K562 (cell line): ENCODE data around the gene ACKR2. TPM values are rescaled to one million over a fixed set of nuclear protein-coding genes. Genes with fewer than 3 reads are reported as not detected.

ENCODE experiments used
- ATAC-seq: fragments of 200-7000 bp; cut with Tn5 transposase; 3 replicates; pipeline ENCODE4 v1.9.1; 2020; ENCODE audit warnings: moderate library complexity
- BruUV-seq: library from RNA; stranded (reverse); fragments of 400-500 nt; replicated peaks from 2 replicates; lab custom pipeline; 2021; lab: Mats Ljungman, UMichigan
- CTCF ChIA-PET: fragments of 300-600 bp; formaldehyde crosslinking; extraction: SDS; loops from one replicate; lab custom pipeline; 2021; ENCODE audit warnings: low intra/inter-chr PET ratio; lab: Yijun Ruan, JAX
- POLR2A ChIA-PET: fragments of 300-600, 350-650 bp; sonication (Branson Sonifier 250); formaldehyde crosslinking; extraction: SDS; loops from one replicate; lab custom pipeline; 2021; ENCODE audit warnings: antibody characterized with exemption, inconsistent platforms; lab: Yijun Ruan, JAX
- DNase-seq, 4 experiments: peaks; one replicate each; pipeline versions ENCODE4 v3.0.0 to v3.0.0-alpha.2; 2011 to 2018; ENCODE audit warnings: low spot score in 3 of 4, mixed read lengths in 3 of 4; ENCODE audit errors: extremely low read depth in 1 of 4
- FAIRE-seq: peaks from 2 replicates; lab custom pipeline; 2011; peaks lifted over from hg19 to GRCh38; lab: Jason Lieb, UNC
- H2AFZ ChIP-seq: 2 replicates; pipeline ENCODE4 v1.6.0; 2011; ENCODE audit warnings: low read depth, low read length, control low read depth, inconsistent platforms
- H3K27ac ChIP-seq: fragments of 200-600 bp; 3 replicates; pipeline ENCODE4 v1.8.0; 2011; ENCODE audit warnings: low read depth, mild to moderate bottlenecking, control low read depth, inconsistent platforms, low read length, moderate library complexity, mixed read lengths; ENCODE audit errors: extremely low read depth
- H3K27me3 ChIP-seq, 2 experiments: fragments of 300-600 bp in 1 of 2; 2 replicates in 1 of 2; 3 replicates in 1 of 2; pipeline versions ENCODE4 v1.6.0 to v1.8.0; 2011; ENCODE audit warnings: inconsistent platforms in 2 of 2, low read length in 2 of 2, mild to moderate bottlenecking in 1 of 2, mixed read lengths in 1 of 2, moderate library complexity in 1 of 2; ENCODE audit not compliant: control insufficient read depth in 2 of 2, insufficient read depth in 2 of 2
- H3K36me3 ChIP-seq: fragments of 300-600 bp; 3 replicates; pipeline ENCODE4 v1.8.0; 2011; ENCODE audit warnings: mild to moderate bottlenecking, low read length, inconsistent platforms; ENCODE audit not compliant: control insufficient read depth, insufficient read depth
- H3K4me1 ChIP-seq, 2 experiments: fragments of 200-600 bp in 1 of 2; replicated peaks in 1 of 2; 2 replicates in 1 of 2; 3 replicates in 1 of 2; pipeline versions ENCODE4 v1.5.1 to v1.8.0; 2011; ENCODE audit warnings: inconsistent platforms in 2 of 2, low read length in 2 of 2, mild to moderate bottlenecking in 1 of 2, mixed read lengths in 1 of 2, moderate library complexity in 1 of 2; ENCODE audit not compliant: control insufficient read depth in 2 of 2, insufficient read depth in 2 of 2
- H3K4me2 ChIP-seq: 2 replicates; pipeline ENCODE4 v1.6.1; 2011; ENCODE audit warnings: low read length, control low read depth, inconsistent platforms, mixed read lengths; ENCODE audit not compliant: insufficient read depth
- H3K4me3 ChIP-seq: fragments of 200-600 bp; sonication (generic), shearing (Covaris generic); 2 replicates; pipeline ENCODE4 v1.5.1; 2016; ENCODE audit warnings: control low read depth, inconsistent platforms
- H3K79me2 ChIP-seq: fragments of 200-600 bp; 3 replicates; pipeline ENCODE4 v1.8.0; 2011; ENCODE audit warnings: low read length, inconsistent platforms; ENCODE audit not compliant: control insufficient read depth, insufficient read depth
- H3K9ac ChIP-seq, 2 experiments: 2 replicates each; pipeline versions ENCODE4 v1.6.0 to v1.6.1; 2011; ENCODE audit warnings: low read depth in 2 of 2, low read length in 2 of 2, control low read depth in 1 of 2, inconsistent platforms in 1 of 2, mild to moderate bottlenecking in 1 of 2, mixed read lengths in 1 of 2; ENCODE audit not compliant: insufficient read depth in 1 of 2
- H3K9me1 ChIP-seq: one replicate; pipeline ENCODE4 v1.6.0; 2011; ENCODE audit warnings: inconsistent platforms, mild to moderate bottlenecking, low read length, moderate library complexity; ENCODE audit not compliant: control insufficient read depth, insufficient read depth
- H3K9me3 ChIP-seq: replicated peaks from 2 replicates; pipeline ENCODE4 v1.5.1; 2011; ENCODE audit warnings: low read depth, low read length, inconsistent platforms; ENCODE audit not compliant: control insufficient read depth, insufficient read depth
- H4K20me1 ChIP-seq: replicated peaks from 2 replicates; pipeline ENCODE4 v1.6.1; 2011; ENCODE audit warnings: low read length, inconsistent platforms, mixed read lengths; ENCODE audit not compliant: control insufficient read depth, insufficient read depth
- DLX4 ChIP-seq: fragments of 250-450 bp; sonication (Bioruptor Pico); IDR thresholded peaks from 2 replicates; pipeline ENCODE4 v1.6.1; 2021; ENCODE audit warnings: mild to moderate bottlenecking
- FOXA3 ChIP-seq, 2 experiments: fragments of 450-650 bp in 1 of 2; sonication (generic) in 1 of 2; formaldehyde crosslinking; IDR thresholded peaks in 1 of 2; conservative IDR thresholded peaks in 1 of 2; 2 replicates each; pipeline versions ENCODE4 v1.4.0 to v1.8.0; 2020 to 2022; ENCODE audit warnings: mild to moderate bottlenecking in 2 of 2, missing genetic modification reagents in 1 of 2
- JUN ChIP-seq, 2 experiments: sonication (generic) in 1 of 2; formaldehyde crosslinking in 1 of 2; IDR thresholded peaks; 2 replicates each; pipeline versions ENCODE4 v1.6.1 to v1.8.0; 2012 to 2022; ENCODE audit warnings: borderline replicate concordance in 2 of 2, mild to moderate bottlenecking in 2 of 2, improper control_type of control experiment in 1 of 2, low read depth in 1 of 2, low read length in 1 of 2, missing genetic modification reagents in 1 of 2
- JUNB ChIP-seq: fragments of 450-650 bp; formaldehyde crosslinking; conservative IDR thresholded peaks from 2 replicates; pipeline ENCODE4 v1.4.0; 2020; ENCODE audit warnings: mild to moderate bottlenecking
- KLF6 ChIP-seq: fragments of 250-450 bp; sonication (Bioruptor Pico); IDR thresholded peaks from 2 replicates; pipeline ENCODE4 v1.4.0; 2020; ENCODE audit warnings: mild to moderate bottlenecking, moderate library complexity, borderline replicate concordance
- MCM7 ChIP-seq, 2 experiments: fragments of 450-650 bp; IDR thresholded peaks; 2 replicates each; pipeline ENCODE4 v1.6.1; 2016 to 2018
- MLLT1 ChIP-seq, 2 experiments: fragments of 450-650 bp; IDR thresholded peaks; 2 replicates each; pipeline ENCODE4 v1.6.1; 2016
- SMARCE1 ChIP-seq: fragments of 450-650 bp; IDR thresholded peaks from 2 replicates; pipeline ENCODE4 v1.7.1; 2016; ENCODE audit warnings: mild to moderate bottlenecking
- ZNF316 ChIP-seq: fragments of 450-650 bp; IDR thresholded peaks from 2 replicates; pipeline ENCODE4 v1.6.1; 2016
- WGBS: fragments of 100-300 bp; shearing (Covaris generic); methylation state at CpG from one replicate; pipeline ENCODE4 v1.1.6; 2016; ENCODE audit warnings: low coverage, mixed read lengths; ENCODE audit not compliant: insufficient coverage; ENCODE audit errors: missing lambda C conversion rate; 5-methylcytosine and 5-hydroxymethylcytosine counted together
- in situ Hi-C: fragments of 300-500 bp; cut with MboI; formaldehyde crosslinking; loops from 4 replicates; pipeline ENCODE4 v1.15.0; 2018; ENCODE audit warnings: inconsistent platforms, mixed read lengths
- intact Hi-C: fragments of 100-400 bp; cut with micrococcal nuclease; formaldehyde crosslinking; loops from 2 replicates; pipeline ENCODE4 v1.14.2; 2022
- polyA plus RNA-seq, 8 experiments: library from polyadenylated mRNA; depleted of rRNA in 4 of 8; stranded (reverse) in 5 of 8; unstranded in 3 of 8; fragments of >200 nt; fragmentation: Nextera tagmentation in 2 of 8; fragmentation: Illumina TruSeq in 1 of 8; extraction: Ambion mirVana in 2 of 8; extraction: Trizol in 1 of 8; gene quantifications; 2 replicates each; pipeline versions ENCODE4 v1.2.1 to v1.2.3, GENCODE V29; 2011 to 2014; ENCODE audit warnings: inconsistent platforms in 1 of 8, missing spikeins in 1 of 8
- total RNA-seq, 7 experiments: library from RNA; depleted of rRNA in 6 of 7; stranded (reverse); fragments of >200 nt in 6 of 7; fragmentation: Illumina TruSeq in 2 of 7; extraction: Trizol in 2 of 7; gene quantifications; 2 replicates each; pipeline versions ENCODE4 v1.2.1 to v1.2.3, GENCODE V29; 2011 to 2021; ENCODE audit warnings: low replicate concordance in 1 of 7
- TF ChIP-seq, protein P1 (sequence below): fragments of 450-650 bp; IDR thresholded peaks from 2 replicates; pipeline ENCODE4 v1.6.1; 2018; ENCODE audit not compliant: partially characterized antibody

ACKR2 gene
- total and polyA plus RNA-seq, 9 of the 15 experiments (the other 6 are each of a cell fraction or from before 2014, with no cell fraction given) = 0.03 to 0.69 (median 0.25) TPM; not detected in 1

DNA sequence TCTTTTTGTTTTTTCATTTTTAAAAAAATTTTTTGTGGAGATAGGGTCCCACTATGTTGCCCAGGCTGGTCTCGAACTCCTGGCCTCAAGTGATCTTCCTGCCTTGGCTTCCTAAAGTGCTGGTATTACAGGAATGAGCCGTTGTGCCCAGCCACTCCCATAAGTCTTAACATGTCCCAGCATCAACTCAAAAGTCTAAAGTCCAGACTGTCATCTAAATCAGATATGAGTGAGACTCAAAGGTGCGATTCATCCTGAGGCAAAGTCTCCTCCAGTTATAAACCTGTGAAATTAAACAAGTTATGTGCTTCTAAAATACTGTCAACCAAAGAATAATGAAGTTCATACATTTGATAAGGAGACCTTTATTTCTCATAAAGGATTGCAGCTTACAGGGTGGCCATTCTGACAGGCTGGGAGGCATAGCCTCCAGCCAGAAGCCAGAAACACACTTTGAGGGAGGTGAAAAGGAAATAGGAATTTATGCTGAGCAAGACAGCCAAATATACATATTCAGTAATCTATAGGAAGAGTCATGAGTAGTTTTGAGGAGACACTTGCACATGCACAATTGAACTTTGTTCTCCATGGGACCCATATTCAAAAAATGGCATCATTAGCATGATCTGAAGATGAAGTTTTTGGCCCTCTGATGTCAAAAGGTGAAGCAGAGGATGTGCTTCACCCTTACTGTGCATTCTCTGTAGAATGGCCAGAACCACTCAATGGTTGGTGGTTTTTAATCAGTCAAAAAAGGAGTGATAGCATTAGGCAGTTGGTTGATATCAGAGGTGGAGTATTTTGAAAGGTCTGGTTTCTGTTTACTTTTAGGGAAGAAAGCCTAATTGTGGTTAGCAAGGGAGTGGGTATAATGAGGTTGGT lies 85.7 kb downstream of the ACKR2 start:
- no peak overlapping the region for H2AFZ ChIP-seq
- no peaks in the 10 kb centered on the region for H3K27me3 ChIP-seq
- no TSS peak for BruUV-seq
- no peaks in the 10 kb centered on the region for H3K9me1 ChIP-seq
- 0% methylated on average over 3 of the region's 3 CpGs for WGBS
- no peaks in the 10 kb centered on the region for H4K20me1 ChIP-seq
- H3K4me1 ChIP-seq = peaks cover 0 to 4% of the 10 kb centered on the region in 2 experiments; a peak in 2 of 5 replicates
- no peaks in the 10 kb centered on the region for H3K79me2 ChIP-seq
- H3K9ac ChIP-seq = no peak overlapping the region
- intact Hi-C loops (no loop called here), in situ Hi-C loops (no loop called here)
- DNase-seq (no peak), FAIRE-seq (no peak), ATAC-seq (no peak)
- H3K36me3 ChIP-seq = no peaks in the 10 kb centered on the region
- no peaks in the 10 kb centered on the region for H3K9me3 ChIP-seq
- H3K4me3 ChIP-seq = no peak overlapping the region
- TF ChIP-seq, protein P1, sequence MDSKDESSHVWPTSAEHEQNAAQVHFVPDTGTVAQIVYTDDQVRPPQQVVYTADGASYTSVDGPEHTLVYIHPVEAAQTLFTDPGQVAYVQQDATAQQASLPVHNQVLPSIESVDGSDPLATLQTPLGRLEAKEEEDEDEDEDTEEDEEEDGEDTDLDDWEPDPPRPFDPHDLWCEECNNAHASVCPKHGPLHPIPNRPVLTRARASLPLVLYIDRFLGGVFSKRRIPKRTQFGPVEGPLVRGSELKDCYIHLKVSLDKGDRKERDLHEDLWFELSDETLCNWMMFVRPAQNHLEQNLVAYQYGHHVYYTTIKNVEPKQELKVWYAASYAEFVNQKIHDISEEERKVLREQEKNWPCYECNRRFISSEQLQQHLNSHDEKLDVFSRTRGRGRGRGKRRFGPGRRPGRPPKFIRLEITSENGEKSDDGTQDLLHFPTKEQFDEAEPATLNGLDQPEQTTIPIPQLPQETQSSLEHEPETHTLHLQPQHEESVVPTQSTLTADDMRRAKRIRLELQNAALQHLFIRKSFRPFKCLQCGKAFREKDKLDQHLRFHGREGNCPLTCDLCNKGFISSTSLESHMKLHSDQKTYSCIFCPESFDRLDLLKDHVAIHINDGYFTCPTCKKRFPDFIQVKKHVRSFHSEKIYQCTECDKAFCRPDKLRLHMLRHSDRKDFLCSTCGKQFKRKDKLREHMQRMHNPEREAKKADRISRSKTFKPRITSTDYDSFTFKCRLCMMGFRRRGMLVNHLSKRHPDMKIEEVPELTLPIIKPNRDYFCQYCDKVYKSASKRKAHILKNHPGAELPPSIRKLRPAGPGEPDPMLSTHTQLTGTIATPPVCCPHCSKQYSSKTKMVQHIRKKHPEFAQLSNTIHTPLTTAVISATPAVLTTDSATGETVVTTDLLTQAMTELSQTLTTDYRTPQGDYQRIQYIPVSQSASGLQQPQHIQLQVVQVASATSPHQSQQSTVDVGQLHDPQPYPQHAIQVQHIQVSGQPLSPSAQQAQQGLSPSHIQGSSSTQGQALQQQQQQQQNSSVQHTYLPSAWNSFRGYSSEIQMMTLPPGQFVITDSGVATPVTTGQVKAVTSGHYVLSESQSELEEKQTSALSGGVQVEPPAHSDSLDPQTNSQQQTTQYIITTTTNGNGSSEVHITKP = peak; percentile 85
- TF ChIP-seq SMARCE1 = no peak
- TF ChIP-seq MLLT1 (IDR thresholded peaks at IDR 0.05) = no peak
- no peak for TF ChIP-seq DLX4 (CRISPR knock-in tag)
- no peak for TF ChIP-seq ZNF316
- no peak for TF ChIP-seq JUN (IDR thresholded peaks at IDR 0.05; ENCODE audit: borderline replicate concordance, low read depth, low read length)
- no peak for TF ChIP-seq JUN (CRISPR knock-in tag; IDR thresholded peaks at IDR 0.05; ENCODE audit: borderline replicate concordance)
- no peak for TF ChIP-seq KLF6 (CRISPR knock-in tag)
- peak in 1 of 2 experiments; percentile 53; a peak in 1 of 4 replicates for TF ChIP-seq FOXA3 (CRISPR knock-in tag; conservative IDR thresholded peaks at IDR 0.05 in 1 of 2, IDR thresholded peaks at IDR 0.05 in 1 of 2)
- TF ChIP-seq JUNB (CRISPR knock-in tag) = no peak
- TF ChIP-seq MCM7 (IDR thresholded peaks at IDR 0.05) = no peak
- no peak overlapping the region for H3K4me2 ChIP-seq
- ChIA-PET POLR2A (no interaction called here), CTCF (no interaction called here)
- H3K27ac ChIP-seq = no peak overlapping the region
